Measurements from ENCODE around the gene SLC35G6. TPM values are rescaled to one million over a fixed set of nuclear protein-coding genes. Genes with fewer than 3 reads are reported as not detected.
"Not testable (repeated sequence)": the region's sequence is repeated elsewhere in the genome, so short reads cannot be mapped to it uniquely, and the experiment has no call there.

SLC35G6 gene
- polyA plus RNA-seq, 3 donors = 0.10 TPM; not detected in 2

- DNase-seq (ENCODE audit: low read depth in 3 of 3, low spot score in 2 of 3) = no peak
Measured at GRCh38 chr17:7459961-7460545, 21.2 kb upstream of the SLC35G6 start.

- no peak for DNase-seq (ENCODE audit: low read depth in 3 of 3, low spot score in 2 of 3)
Measured at GRCh38 chr17:7460850-7461660, 20.2 kb upstream of the SLC35G6 start.

GRCh38 chr17:7462474-7463371 is 18.5 kb upstream of the SLC35G6 start:
- no peak for DNase-seq (ENCODE audit: low read depth in 3 of 3, low spot score in 2 of 3)

- no peak for DNase-seq (ENCODE audit: low read depth in 3 of 3, low spot score in 2 of 3)
Measured at GRCh38 chr17:7463372-7463846, 17.8 kb upstream of the SLC35G6 start.

- no peak for DNase-seq (ENCODE audit: low read depth in 3 of 3, low spot score in 2 of 3)
Measured at GRCh38 chr17:7464081-7464480, 17.2 kb upstream of the SLC35G6 start.

- DNase-seq (ENCODE audit: low read depth in 3 of 3, low spot score in 2 of 3) = no peak
Measured at GRCh38 chr17:7465597-7466275, 15.5 kb upstream of the SLC35G6 start.

- no peak for DNase-seq (ENCODE audit: low read depth in 3 of 3, low spot score in 2 of 3)
Measured at GRCh38 chr17:7466318-7466638, 15.0 kb upstream of the SLC35G6 start.

- DNase-seq (ENCODE audit: low read depth in 3 of 3, low spot score in 2 of 3) = no peak
Measured at GRCh38 chr17:7466639-7467341, 14.5 kb upstream of the SLC35G6 start.

GRCh38 chr17:7467498-7467897 is 13.7 kb upstream of the SLC35G6 start:
- no peak for DNase-seq (ENCODE audit: low read depth in 3 of 3, low spot score in 2 of 3)

- no peak for DNase-seq (ENCODE audit: low read depth in 3 of 3, low spot score in 2 of 3)
Measured at GRCh38 chr17:7468290-7468689, 13.0 kb upstream of the SLC35G6 start.

- no peak for DNase-seq (ENCODE audit: low read depth in 3 of 3, low spot score in 2 of 3)
Measured at GRCh38 chr17:7468804-7469389, 12.3 kb upstream of the SLC35G6 start.

GRCh38 chr17:7469843-7470242 is 11.4 kb upstream of the SLC35G6 start:
- DNase-seq (ENCODE audit: low read depth in 3 of 3, low spot score in 2 of 3) = not testable (repeated sequence)

- DNase-seq (ENCODE audit: low read depth in 3 of 3, low spot score in 2 of 3) = not testable (repeated sequence)
Measured at GRCh38 chr17:7470457-7470973, 10.7 kb upstream of the SLC35G6 start.

- no peak for DNase-seq (ENCODE audit: low read depth in 3 of 3, low spot score in 2 of 3)
Measured at GRCh38 chr17:7471729-7472128, 9.5 kb upstream of the SLC35G6 start.

GRCh38 chr17:7474767-7475166 is 6.5 kb upstream of the SLC35G6 start:
- not testable (repeated sequence) for DNase-seq (ENCODE audit: low read depth in 3 of 3, low spot score in 2 of 3)

GRCh38 chr17:7475764-7476422 is 5.4 kb upstream of the SLC35G6 start:
- DNase-seq (ENCODE audit: low read depth in 3 of 3, low spot score in 2 of 3) = no peak

- DNase-seq (ENCODE audit: low read depth in 3 of 3, low spot score in 2 of 3) = no peak
Measured at GRCh38 chr17:7476494-7476893, 4.8 kb upstream of the SLC35G6 start.

- DNase-seq (ENCODE audit: low read depth in 3 of 3, low spot score in 2 of 3) = no peak
Measured at GRCh38 chr17:7476951-7477350, 4.3 kb upstream of the SLC35G6 start.

Measured in right renal cortex interstitium (tissue), 3 donors.